IPS-20b (cell line): ENCODE measurements around the gene NYNRIN.

Source experiments
- H3K27ac ChIP-seq: one replicate; pipeline ENCODE4 v1.5.1; 2013; ENCODE audit warnings: low read length
- H3K27me3 ChIP-seq: 2 replicates; pipeline ENCODE4 v1.6.1; 2013; ENCODE audit warnings: mild to moderate bottlenecking, low read length, inconsistent platforms; ENCODE audit not compliant: insufficient read depth
- H3K36me3 ChIP-seq: 2 replicates; pipeline ENCODE4 v1.6.1; 2013; ENCODE audit warnings: low read depth, mild to moderate bottlenecking, inconsistent platforms, low read length, moderate library complexity; ENCODE audit not compliant: insufficient read depth
- H3K4me1 ChIP-seq: 2 replicates; pipeline ENCODE4 v1.6.1; 2013; ENCODE audit warnings: mild to moderate bottlenecking, control low read depth, inconsistent platforms, low read length, moderate library complexity; ENCODE audit not compliant: insufficient read depth
- H3K4me3 ChIP-seq: 2 replicates; pipeline ENCODE4 v1.5.1; 2013; ENCODE audit warnings: mild to moderate bottlenecking, low read length, inconsistent platforms
- H3K9ac ChIP-seq: 2 replicates; pipeline ENCODE4 v1.6.1; 2013; ENCODE audit warnings: low read depth, mild to moderate bottlenecking, inconsistent platforms, low read length, moderate library complexity
- H3K9me3 ChIP-seq: 2 replicates; pipeline ENCODE4 v1.6.1; 2013; ENCODE audit warnings: mild to moderate bottlenecking, low read depth, low read length, inconsistent platforms; ENCODE audit not compliant: insufficient read depth

Gene NYNRIN

GRCh38 chr14:24364841-24365240 lies 34.0 kb upstream of the NYNRIN start:
- H3K27me3 ChIP-seq, result peaks cover 49% of the 10 kb centered on the region
- peaks cover 12% of the 10 kb centered on the region; the same call in 1 of the 2 replicates for H3K4me1 ChIP-seq
- no peak overlapping the region for H3K27ac ChIP-seq

DNA sequence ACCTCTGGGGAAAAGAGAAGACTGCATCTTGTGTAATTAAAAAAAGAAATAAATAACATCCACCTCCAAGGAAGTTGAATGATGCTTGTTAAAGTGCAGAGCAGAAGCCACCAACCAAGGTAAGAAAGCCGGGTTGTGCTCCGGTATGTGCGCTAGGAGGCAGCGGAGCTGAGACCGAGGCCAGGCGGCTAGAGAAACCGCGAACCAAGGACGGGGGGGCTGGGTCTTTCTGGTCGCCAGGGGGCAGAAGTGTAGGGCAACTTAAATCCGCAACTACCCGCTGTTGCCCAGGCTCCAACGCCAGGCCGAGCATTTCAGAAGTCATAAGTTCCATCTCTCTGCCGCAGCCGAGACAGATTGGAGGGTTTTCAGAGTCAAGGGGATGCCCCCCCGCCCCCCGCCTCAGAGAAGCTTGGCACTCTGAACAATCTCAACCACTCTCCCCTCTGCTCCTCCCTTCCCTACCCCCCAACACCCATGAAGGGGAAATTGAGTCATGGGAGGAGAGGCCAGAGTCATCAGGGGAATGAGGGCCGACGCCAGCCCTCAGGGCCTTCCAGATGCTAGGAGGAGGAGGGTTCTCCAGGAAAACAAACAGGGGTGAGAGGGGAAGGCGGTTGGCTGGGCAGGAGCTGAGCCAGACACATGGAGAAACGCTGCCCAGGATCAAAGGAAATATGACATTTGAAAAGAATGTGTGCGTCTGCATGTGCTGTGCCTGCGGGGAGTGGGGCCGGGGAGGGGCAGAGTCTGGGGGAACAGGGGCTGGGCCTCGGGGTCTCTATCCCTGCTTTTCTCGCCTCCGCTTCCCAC lies 33.0 kb upstream of the NYNRIN start:
- Histone ChIP-seq H3K4me3 (peak overlapping the region; percentile 77), H3K9me3 (no peaks in the 10 kb centered on the region), H3K4me1 (peaks cover 12% of the 10 kb centered on the region; the same call in 1 of the 2 replicates), H3K9ac (peak overlapping the region; percentile 43; the same call in 1 of the 2 replicates), H3K27me3 (peaks cover 39% of the 10 kb centered on the region), H3K27ac (no peak overlapping the region), H3K36me3 (no peaks in the 10 kb centered on the region)

More at GRCh38 chr14:24364841-24365240, 34.0 kb upstream of the NYNRIN start:
- Histone ChIP-seq H3K9me3 (no peaks in the 10 kb centered on the region), H3K4me3 (no peak overlapping the region), H3K9ac (no peak overlapping the region), H3K36me3 (no peaks in the 10 kb centered on the region)

DNA sequence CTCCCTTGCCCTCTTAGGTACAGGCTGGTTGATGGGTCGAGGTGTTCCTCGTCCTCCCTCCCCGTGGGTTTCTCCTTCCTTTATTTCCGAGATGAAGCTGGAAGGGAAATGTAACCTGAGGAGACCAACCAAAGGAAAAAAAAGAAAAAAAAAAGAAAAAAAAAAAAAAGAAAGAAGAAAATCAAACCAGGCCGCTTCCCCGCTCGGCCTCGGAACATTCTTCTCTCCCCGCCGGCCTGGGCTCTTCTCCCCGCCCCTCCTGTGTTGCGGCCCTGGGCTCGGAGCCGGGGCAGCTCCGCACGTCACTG lies 32.4 kb upstream of the NYNRIN start:
- Histone ChIP-seq H3K4me3 (peak overlapping the region; percentile 77), H3K36me3 (no peaks in the 10 kb centered on the region), H3K9ac (peak overlapping the region; percentile 43; the same call in 1 of the 2 replicates), H3K27ac (no peak overlapping the region), H3K27me3 (peaks cover 34% of the 10 kb centered on the region), H3K4me1 (peaks cover 12% of the 10 kb centered on the region; the same call in 1 of the 2 replicates), H3K9me3 (no peaks in the 10 kb centered on the region)

DNA sequence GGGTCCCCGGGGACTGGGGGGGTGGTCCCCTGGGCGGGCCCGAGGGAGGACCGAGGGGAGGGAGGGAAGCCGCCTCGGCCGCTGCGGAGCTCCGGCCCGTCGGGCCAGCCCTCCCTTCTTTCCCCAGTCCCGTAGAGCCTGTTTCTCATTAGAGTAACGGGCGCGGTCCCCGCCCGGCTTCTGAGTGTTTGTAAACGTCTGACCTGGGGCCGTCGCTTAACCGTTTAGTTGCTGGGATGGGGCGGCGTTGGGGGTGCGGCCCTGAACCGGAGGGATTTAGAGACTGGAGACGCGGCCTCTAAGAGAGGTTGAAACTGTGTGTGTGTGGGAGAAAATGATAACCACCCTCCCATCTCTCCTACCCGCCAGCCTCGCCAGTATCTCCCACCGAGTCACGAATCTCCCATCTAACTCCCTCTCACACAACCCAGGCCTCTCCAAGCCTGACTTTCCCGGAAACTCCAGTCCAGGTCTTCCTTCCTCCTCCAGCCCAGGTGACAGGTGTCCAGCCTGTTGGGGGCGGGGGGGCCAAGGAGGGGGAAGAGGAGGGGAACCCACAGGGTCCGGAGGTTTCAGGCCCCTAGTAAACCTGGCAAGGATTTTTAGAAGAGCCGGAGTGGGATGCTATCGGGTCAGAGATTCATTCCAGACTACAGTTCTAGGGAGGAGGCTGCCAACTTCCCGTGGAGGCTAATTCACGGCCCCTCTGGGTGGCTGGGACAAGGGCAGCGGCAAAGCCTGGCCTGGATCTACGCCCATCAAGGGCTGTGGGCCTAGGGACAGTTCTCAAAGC lies 31.9 kb upstream of the NYNRIN start:
- peak overlapping the region; percentile 80; the same call in 1 of the 2 replicates for H3K9ac ChIP-seq
- peak overlapping the region; percentile 77 for H3K4me3 ChIP-seq
- no peaks in the 10 kb centered on the region for H3K36me3 ChIP-seq
- no peaks in the 10 kb centered on the region for H3K9me3 ChIP-seq
- peaks cover 12% of the 10 kb centered on the region; the same call in 1 of the 2 replicates for H3K4me1 ChIP-seq
- peaks cover 28% of the 10 kb centered on the region for H3K27me3 ChIP-seq
- peak overlapping the region; percentile 41 for H3K27ac ChIP-seq

- H3K9me3 ChIP-seq, result no peaks in the 10 kb centered on the region
- H3K4me3 ChIP-seq, result peak within 1 kb of the TSS; percentile 77
- H3K27ac ChIP-seq, result peak within 1 kb of the TSS; percentile 98
- H3K4me1 ChIP-seq, result peaks cover 12% of the 10 kb centered on the region; the same call in 1 of the 2 replicates
- H3K27me3 ChIP-seq, result peaks cover 21% of the 10 kb centered on the region
- peak within 1 kb of the TSS; percentile 87; the same call in 1 of the 2 replicates for H3K9ac ChIP-seq
- H3K36me3 ChIP-seq, result peaks cover 4% of the 10 kb centered on the region; the same call in 1 of the 2 replicates
Measured at GRCh38 chr14:24367514-24368211, 31.1 kb upstream of the NYNRIN start, which contains the start of gene NFATC4. Gene NFATC4, plus strand, starts transcription at chr14:24368184. Its CDS starts 157 bp downstream, at chr14:24368341.

- Histone ChIP-seq H3K27ac (peak overlapping the region; percentile 98), H3K27me3 (peaks cover 15% of the 10 kb centered on the region), H3K4me1 (peaks cover 12% of the 10 kb centered on the region; the same call in 1 of the 2 replicates), H3K36me3 (peaks cover 9% of the 10 kb centered on the region), H3K4me3 (peak overlapping the region; percentile 77), H3K9ac (peak overlapping the region; percentile 87; the same call in 1 of the 2 replicates), H3K9me3 (no peaks in the 10 kb centered on the region)
Measured at GRCh38 chr14:24368212-24368561, 30.6 kb upstream of the NYNRIN start.

DNA sequence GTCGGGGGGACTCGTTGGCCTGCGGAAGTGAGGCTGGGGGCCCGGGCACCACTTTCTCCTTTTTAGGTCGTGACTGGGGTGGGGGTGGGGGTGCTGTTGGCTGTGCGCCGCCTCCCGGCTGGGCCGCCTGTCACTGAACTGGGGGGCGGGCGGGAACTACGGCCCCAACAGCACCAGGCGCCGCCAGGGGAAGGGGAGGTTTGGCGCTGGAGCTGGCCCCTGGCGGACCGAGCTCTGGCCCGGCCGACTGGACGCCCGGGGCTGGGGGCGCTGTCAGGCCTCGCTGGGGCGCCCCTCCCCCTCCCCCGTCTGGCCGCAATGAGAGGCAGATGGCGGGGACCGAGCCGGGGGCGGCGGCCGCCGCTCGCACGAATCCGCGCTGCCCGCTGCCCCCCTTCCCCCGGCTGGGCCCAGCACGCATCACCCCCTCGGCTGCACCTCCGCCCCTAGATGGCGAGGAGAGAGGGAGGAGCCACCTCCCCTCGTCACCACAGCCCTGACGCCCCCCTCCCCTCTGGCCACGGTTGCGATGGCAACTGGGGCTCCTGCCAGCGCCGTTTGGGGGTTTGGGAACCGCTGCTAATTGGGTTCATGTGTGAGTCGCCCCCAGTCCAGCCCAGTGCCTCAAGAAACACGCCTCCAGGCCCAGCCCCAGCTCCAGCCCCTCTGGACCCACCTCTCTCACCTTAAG lies 30.1 kb upstream of the NYNRIN start:
- H3K27ac ChIP-seq, result peak overlapping the region; percentile 98
- peaks cover 14% of the 10 kb centered on the region; the same call in 1 of the 2 replicates for H3K27me3 ChIP-seq
- peak overlapping the region; percentile 77 for H3K4me3 ChIP-seq

DNA sequence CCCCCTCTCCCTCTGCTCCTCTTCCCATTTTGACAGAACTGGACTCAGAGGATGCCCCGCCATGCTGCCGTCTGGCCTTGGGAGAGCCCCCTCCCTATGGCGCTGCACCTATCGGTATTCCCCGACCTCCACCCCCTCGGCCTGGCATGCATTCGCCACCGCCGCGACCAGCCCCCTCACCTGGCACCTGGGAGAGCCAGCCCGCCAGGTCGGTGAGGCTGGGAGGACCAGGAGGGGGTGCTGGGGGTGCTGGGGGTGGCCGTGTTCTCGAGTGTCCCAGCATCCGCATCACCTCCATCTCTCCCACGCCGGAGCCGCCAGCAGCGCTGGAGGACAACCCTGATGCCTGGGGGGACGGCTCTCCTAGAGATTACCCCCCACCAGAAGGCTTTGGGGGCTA lies 29.3 kb upstream of the NYNRIN start:
- Histone ChIP-seq H3K9me3 (no peaks in the 10 kb centered on the region), H3K4me1 (peaks cover 12% of the 10 kb centered on the region; the same call in 1 of the 2 replicates), H3K27ac (peak overlapping the region; percentile 29), H3K36me3 (peaks cover 22% of the 10 kb centered on the region), H3K9ac (no peak overlapping the region; the same call in 1 of the 2 replicates), H3K27me3 (peaks cover 14% of the 10 kb centered on the region; the same call in 1 of the 2 replicates), H3K4me3 (peak overlapping the region; percentile 77)

More for the DNA sequence above, 30.1 kb upstream of the NYNRIN start:
- H3K9me3 ChIP-seq, result no peaks in the 10 kb centered on the region
- peaks cover 14% of the 10 kb centered on the region for H3K36me3 ChIP-seq
- H3K4me1 ChIP-seq, result peaks cover 12% of the 10 kb centered on the region; the same call in 1 of the 2 replicates
- H3K9ac ChIP-seq, result peak overlapping the region; percentile 87; the same call in 1 of the 2 replicates

DNA sequence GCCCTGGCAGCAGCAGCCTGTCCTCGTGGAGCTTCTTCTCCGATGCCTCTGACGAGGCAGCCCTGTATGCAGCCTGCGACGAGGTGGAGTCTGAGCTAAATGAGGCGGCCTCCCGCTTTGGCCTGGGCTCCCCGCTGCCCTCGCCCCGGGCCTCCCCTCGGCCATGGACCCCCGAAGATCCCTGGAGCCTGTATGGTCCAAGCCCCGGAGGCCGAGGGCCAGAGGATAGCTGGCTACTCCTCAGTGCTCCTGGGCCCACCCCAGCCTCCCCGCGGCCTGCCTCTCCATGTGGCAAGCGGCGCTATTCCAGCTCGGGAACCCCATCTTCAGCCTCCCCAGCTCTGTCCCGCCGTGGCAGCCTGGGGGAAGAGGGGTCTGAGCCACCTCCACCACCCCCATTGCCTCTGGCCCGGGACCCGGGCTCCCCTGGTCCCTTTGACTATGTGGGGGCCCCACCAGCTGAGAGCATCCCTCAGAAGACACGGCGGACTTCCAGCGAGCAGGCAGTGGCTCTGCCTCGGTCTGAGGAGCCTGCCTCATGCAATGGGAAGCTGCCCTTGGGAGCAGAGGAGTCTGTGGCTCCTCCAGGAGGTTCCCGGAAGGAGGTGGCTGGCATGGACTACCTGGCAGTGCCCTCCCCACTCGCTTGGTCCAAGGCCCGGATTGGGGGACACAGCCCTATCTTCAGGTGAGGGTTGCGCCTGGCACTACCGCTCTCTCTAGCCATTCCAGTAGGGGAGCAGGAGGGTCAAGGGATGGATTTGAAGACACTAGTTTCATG lies 28.7 kb upstream of the NYNRIN start:
- peaks cover 11% of the 10 kb centered on the region; the same call in 1 of the 2 replicates for H3K27me3 ChIP-seq
- H3K9ac ChIP-seq, result no peak overlapping the region
- H3K27ac ChIP-seq, result no peak overlapping the region
- peaks cover 11% of the 10 kb centered on the region; the same call in 1 of the 2 replicates for H3K4me1 ChIP-seq
- peaks cover 25% of the 10 kb centered on the region for H3K36me3 ChIP-seq
- no peak overlapping the region for H3K4me3 ChIP-seq
- no peaks in the 10 kb centered on the region for H3K9me3 ChIP-seq

DNA sequence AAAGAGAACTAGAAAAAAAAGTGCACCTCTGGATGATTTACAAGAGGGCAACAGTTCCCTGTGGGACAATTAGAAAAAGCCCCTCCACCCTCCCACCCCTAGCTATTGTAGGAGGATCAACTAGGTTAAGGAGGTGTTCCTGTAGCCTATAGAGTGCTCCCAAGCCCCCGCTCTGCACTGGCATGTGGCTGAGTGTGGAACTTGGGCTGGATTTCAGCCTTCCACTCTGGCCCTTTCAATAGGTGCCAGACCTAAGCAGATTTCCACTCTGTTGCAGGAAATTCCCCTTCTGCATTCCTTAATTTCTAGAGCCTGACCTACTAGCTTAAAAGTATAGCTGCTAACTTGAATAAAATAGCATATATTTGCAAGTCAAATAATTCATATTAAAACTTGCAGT lies 28.1 kb upstream of the NYNRIN start:
- H3K36me3 ChIP-seq, result peaks cover 25% of the 10 kb centered on the region
- no peak overlapping the region for H3K9ac ChIP-seq
- H3K27ac ChIP-seq, result no peak overlapping the region
- H3K27me3 ChIP-seq, result peaks cover 5% of the 10 kb centered on the region; the same call in 1 of the 2 replicates
- H3K4me1 ChIP-seq, result peaks cover 9% of the 10 kb centered on the region; the same call in 1 of the 2 replicates
- H3K4me3 ChIP-seq, result no peak overlapping the region
- no peaks in the 10 kb centered on the region for H3K9me3 ChIP-seq
